H9 (cell line): ENCODE data around the gene LRRC17. TPM values are rescaled to one million over a fixed set of nuclear protein-coding genes. Genes with fewer than 3 reads are reported as not detected.

ENCODE experiments used
- DNase-seq: peaks from one replicate; pipeline ENCODE4 v3.0.0-alpha.2; 2017
- H2AFZ ChIP-seq: one replicate; pipeline ENCODE4 v1.6.1; 2013; ENCODE audit warnings: mild to moderate bottlenecking, low read length, control low read depth, moderate library complexity
- H2AK5ac ChIP-seq: 2 replicates; pipeline ENCODE4 v1.6.1; 2013; ENCODE audit warnings: low read length, control low read depth, mixed read lengths; ENCODE audit not compliant: insufficient read length
- H2BK120ac ChIP-seq: one replicate; pipeline ENCODE4 v1.6.1; 2013; ENCODE audit warnings: low read depth, mild to moderate bottlenecking, low read length, control low read depth, inconsistent platforms; ENCODE audit not compliant: poor library complexity, severe bottlenecking
- H2BK12ac ChIP-seq: 2 replicates; pipeline ENCODE4 v1.6.1; 2013; ENCODE audit warnings: low read length, control low read depth, mixed read lengths, low read depth; ENCODE audit not compliant: insufficient read length
- H2BK15ac ChIP-seq: 2 replicates; pipeline ENCODE4 v1.6.1; 2013; ENCODE audit warnings: low read depth, low read length, control low read depth
- H2BK20ac ChIP-seq: one replicate; pipeline ENCODE4 v1.6.1; 2013; ENCODE audit warnings: low read depth, mild to moderate bottlenecking, low read length, control low read depth, inconsistent platforms; ENCODE audit not compliant: poor library complexity, severe bottlenecking
- H2BK5ac ChIP-seq: 2 replicates; pipeline ENCODE4 v1.6.1; 2013; ENCODE audit warnings: low read length, control low read depth, mixed read lengths; ENCODE audit not compliant: insufficient read length
- H3K14ac ChIP-seq: 2 replicates; pipeline ENCODE4 v1.6.1; 2013; ENCODE audit warnings: low read length, control low read depth; ENCODE audit not compliant: insufficient read depth
- H3K18ac ChIP-seq: 2 replicates; pipeline ENCODE4 v1.6.1; 2013; ENCODE audit warnings: low read depth, mild to moderate bottlenecking, mixed read lengths, low read length, control low read depth; ENCODE audit not compliant: insufficient read length
- H3K23ac ChIP-seq: 2 replicates; pipeline ENCODE4 v1.6.1; 2013; ENCODE audit warnings: low read length, control low read depth, mixed read lengths, low read depth; ENCODE audit not compliant: insufficient read length
- H3K23me2 ChIP-seq: 2 replicates; pipeline ENCODE4 v1.6.1; 2013; ENCODE audit warnings: low read depth, mild to moderate bottlenecking, mixed read lengths, low read length, control low read depth; ENCODE audit not compliant: insufficient read length, poor library complexity, severe bottlenecking
- H3K27ac ChIP-seq: 2 replicates; pipeline ENCODE4 v1.5.1; 2013; ENCODE audit warnings: low read length, control low read depth, mixed read lengths, low read depth; ENCODE audit not compliant: insufficient read length
- H3K27me3 ChIP-seq: 2 replicates; pipeline ENCODE4 v1.6.1; 2013; ENCODE audit warnings: low read length, control low read depth, inconsistent platforms; ENCODE audit not compliant: insufficient read depth
- H3K4ac ChIP-seq: 2 replicates; pipeline ENCODE4 v1.6.1; 2013; ENCODE audit warnings: low read depth, mild to moderate bottlenecking, control low read depth, inconsistent platforms, low read length, moderate library complexity
- H3K4me1 ChIP-seq: 2 replicates; pipeline ENCODE4 v1.6.1; 2013; ENCODE audit warnings: low read length, control low read depth, inconsistent platforms; ENCODE audit not compliant: insufficient read depth
- H3K4me2 ChIP-seq: 2 replicates; pipeline ENCODE4 v1.6.1; 2013; ENCODE audit warnings: low read length, control low read depth, mixed read lengths; ENCODE audit not compliant: insufficient read length, insufficient read depth
- H3K56ac ChIP-seq: 2 replicates; pipeline ENCODE4 v1.6.1; 2013; ENCODE audit warnings: low read depth, mild to moderate bottlenecking, mixed read lengths, low read length, control low read depth; ENCODE audit not compliant: insufficient read length
- H3K79me1 ChIP-seq: 2 replicates; pipeline ENCODE4 v1.6.1; 2013; ENCODE audit warnings: low read depth, mild to moderate bottlenecking, moderate library complexity, low read length, control low read depth, inconsistent platforms; ENCODE audit not compliant: insufficient read depth, poor library complexity, severe bottlenecking
- H3K79me2 ChIP-seq: 2 replicates; pipeline ENCODE4 v1.6.1; 2013; ENCODE audit warnings: low read length, control low read depth, inconsistent platforms; ENCODE audit not compliant: insufficient read depth
- H3K9ac ChIP-seq: 2 replicates; pipeline ENCODE4 v1.6.1; 2013; ENCODE audit warnings: low read length, control low read depth, mixed read lengths; ENCODE audit not compliant: insufficient read length; ENCODE audit errors: extremely low read depth
- H3K9me3 ChIP-seq: one replicate; pipeline ENCODE4 v1.6.1; 2013; ENCODE audit warnings: low read depth, low read length, inconsistent platforms; ENCODE audit not compliant: control insufficient read depth
- H3T11ph ChIP-seq: one replicate; pipeline ENCODE4 v1.6.1; 2013; ENCODE audit warnings: mild to moderate bottlenecking, low read length, control low read depth, inconsistent platforms
- H4K20me1 ChIP-seq: one replicate; pipeline ENCODE4 v1.6.1; 2013; ENCODE audit not compliant: control insufficient read depth, insufficient read length, insufficient read depth
- H4K5ac ChIP-seq: 2 replicates; pipeline ENCODE4 v1.6.1; 2013; ENCODE audit warnings: low read depth, mild to moderate bottlenecking, mixed read lengths, low read length, control low read depth; ENCODE audit not compliant: insufficient read length
- H4K8ac ChIP-seq: replicated peaks from 2 replicates; pipeline ENCODE4 v1.6.1; 2013; ENCODE audit warnings: low read length, control low read depth, mixed read lengths, low read depth; ENCODE audit not compliant: insufficient read length
- H4K91ac ChIP-seq: 2 replicates; pipeline ENCODE4 v1.6.1; 2013; ENCODE audit warnings: low read depth, mild to moderate bottlenecking, moderate library complexity, mixed read lengths, low read length, control low read depth; ENCODE audit not compliant: insufficient read length
- H3K27ac Mint-ChIP-seq, 3 experiments: 2 replicates in 2 of 3; 3 replicates in 1 of 3; pipeline ENCODE4 v1.8.0; 2020 to 2021; ENCODE audit warnings: mixed read lengths in 3 of 3, mild to moderate bottlenecking in 1 of 3, moderate library complexity in 1 of 3
- H3K27me3 Mint-ChIP-seq: 2 replicates; pipeline ENCODE4 v1.8.0; 2021; ENCODE audit warnings: low read depth, mild to moderate bottlenecking, moderate library complexity, mixed read lengths
- H3K36me3 Mint-ChIP-seq, 3 experiments: 2 replicates in 2 of 3; 3 replicates in 1 of 3; pipeline ENCODE4 v1.8.0; 2020 to 2021; ENCODE audit warnings: low read depth in 3 of 3, mixed read lengths in 3 of 3; ENCODE audit not compliant: insufficient read depth in 1 of 3
- H3K4me1 Mint-ChIP-seq, 2 experiments: 2 replicates each; pipeline ENCODE4 v1.8.0; 2020; ENCODE audit warnings: mixed read lengths in 2 of 2
- H3K4me3 Mint-ChIP-seq, 2 experiments: 2 replicates in 1 of 2; 3 replicates in 1 of 2; pipeline ENCODE4 v1.8.0; 2020 to 2021; ENCODE audit warnings: mild to moderate bottlenecking in 2 of 2, mixed read lengths in 2 of 2, moderate library complexity in 1 of 2
- H3K9me3 Mint-ChIP-seq, 2 experiments: 2 replicates in 1 of 2; 3 replicates in 1 of 2; pipeline ENCODE4 v1.8.0; 2020; ENCODE audit warnings: mild to moderate bottlenecking in 2 of 2, mixed read lengths in 2 of 2, moderate library complexity in 1 of 2
- CTCF ChIP-seq: fragments of 200-600 bp; sonication (generic); conservative IDR thresholded peaks from 3 replicates; pipeline ENCODE4 v1.8.0; 2021; ENCODE audit warnings: antibody characterized with exemption, mild to moderate bottlenecking
- total RNA-seq: library from RNA; stranded (reverse); gene quantifications from 2 replicates; pipeline ENCODE4 v1.2.1, GENCODE V29; 2021

Gene LRRC17
- total RNA-seq, 1 experiment from 2014 or later = 2.0 TPM

- no peak overlapping the region for H3K4me2 ChIP-seq
- no peaks in the 10 kb centered on the region for H3K79me2 ChIP-seq
- no peaks in the 10 kb centered on the region for H3K9me3 Mint-ChIP-seq
- H3K4me1 ChIP-seq = no peaks in the 10 kb centered on the region
- H3K27me3 ChIP-seq = no peaks in the 10 kb centered on the region; the same call in 1 of the 2 replicates
- no peaks in the 10 kb centered on the region for H4K20me1 ChIP-seq
- no peaks in the 10 kb centered on the region for H3K4me1 Mint-ChIP-seq
- no peak overlapping the region for H3K9ac ChIP-seq
- H3K4ac ChIP-seq = no peak overlapping the region
- H3K4me3 Mint-ChIP-seq = no peak overlapping the region
- no peak overlapping the region for H4K8ac ChIP-seq
- no peak overlapping the region for H2AFZ ChIP-seq
- H3K23me2 ChIP-seq = no peaks in the 10 kb centered on the region
- no peaks in the 10 kb centered on the region for H3K27me3 Mint-ChIP-seq
- no peaks in the 10 kb centered on the region for H3K9me3 ChIP-seq
- H3K79me1 ChIP-seq = no peaks in the 10 kb centered on the region
- H2BK120ac ChIP-seq = no peak overlapping the region
- H2BK15ac ChIP-seq = no peak overlapping the region
- no peak overlapping the region for H3K18ac ChIP-seq
- H4K5ac ChIP-seq = no peak overlapping the region
- no peak overlapping the region for H2BK5ac ChIP-seq
- H3K23ac ChIP-seq = no peak overlapping the region
- H2BK20ac ChIP-seq = no peak overlapping the region
- no peak overlapping the region for H2AK5ac ChIP-seq
- no peak overlapping the region for H3K56ac ChIP-seq
- no peak overlapping the region for H3K27ac Mint-ChIP-seq
- TF ChIP-seq CTCF = no peak
- no peak overlapping the region for H3K27ac ChIP-seq
- no peak overlapping the region for H3K14ac ChIP-seq
- no peak overlapping the region for H3T11ph ChIP-seq
- no peak overlapping the region for H4K91ac ChIP-seq
- no peaks in the 10 kb centered on the region for H3K36me3 Mint-ChIP-seq
- H2BK12ac ChIP-seq = no peak overlapping the region
- no peak for DNase-seq
Observed at GRCh38 chr7:102991077-102991539, 78.3 kb downstream of the LRRC17 start.
